HepG2 (cell line): Measurements from ENCODE around the gene ZBTB9. TPM values are rescaled to one million over a fixed set of nuclear protein-coding genes. Genes with fewer than 3 reads are reported as not detected.

ENCODE experiments used
- ATAC-seq: fragments of 200-7000 bp; cut with Tn5 transposase; 3 replicates; pipeline ENCODE4 v1.9.1; 2020; ENCODE audit warnings: mild to moderate bottlenecking, moderate library complexity
- BruUV-seq: library from RNA; stranded (reverse); fragments of 400-500 nt; replicated peaks from 2 replicates; lab custom pipeline; 2021; lab: Mats Ljungman, UMichigan
- CTCF ChIA-PET: fragments of 300-600 bp; formaldehyde crosslinking; extraction: SDS; loops from one replicate; lab custom pipeline; 2021; ENCODE audit warnings: low total read pairs, inconsistent platforms, low intra/inter-chr PET ratio; lab: Yijun Ruan, JAX
- POLR2A ChIA-PET: fragments of 350-600 bp; sonication (Branson Sonifier 250); formaldehyde crosslinking; loops from one replicate; lab custom pipeline; 2020; ENCODE audit warnings: antibody characterized with exemption, inconsistent platforms; lab: Yijun Ruan, JAX
- DNase-seq: peaks from one replicate; pipeline ENCODE4 v3.0.0-alpha.2; 2015; ENCODE audit warnings: low spot score
- FAIRE-seq: peaks from 3 replicates; lab custom pipeline; 2011; peaks lifted over from hg19 to GRCh38; lab: Jason Lieb, UNC
- H2AFZ ChIP-seq: one replicate; pipeline ENCODE4 v1.6.1; 2011; ENCODE audit warnings: low read length, inconsistent platforms
- H3K27ac ChIP-seq: fragments of 300-600 bp; 3 replicates; pipeline ENCODE4 v1.8.0; 2011; ENCODE audit warnings: mixed run types, mild to moderate bottlenecking, mixed read lengths, low read length, inconsistent platforms; ENCODE audit not compliant: insufficient read depth; ENCODE audit errors: extremely low read length
- H3K27me3 ChIP-seq, 2 experiments: fragments of 200-600 bp in 1 of 2; 2 replicates in 1 of 2; 3 replicates in 1 of 2; pipeline versions ENCODE4 v1.6.0 to v1.8.0; 2011; ENCODE audit warnings: low read length in 2 of 2, mild to moderate bottlenecking in 2 of 2, moderate library complexity in 2 of 2, inconsistent platforms in 1 of 2; ENCODE audit not compliant: insufficient read depth in 2 of 2, control insufficient read depth in 1 of 2
- H3K36me3 ChIP-seq, 2 experiments: fragments of 200-600 bp in 1 of 2; replicated peaks in 1 of 2; 2 replicates in 1 of 2; 3 replicates in 1 of 2; pipeline versions ENCODE4 v1.5.1 to v1.8.0; 2011; ENCODE audit warnings: low read length in 2 of 2, inconsistent platforms in 1 of 2; ENCODE audit not compliant: insufficient read depth in 2 of 2, control insufficient read depth in 1 of 2
- H3K4me1 ChIP-seq: 2 replicates; pipeline ENCODE4 v1.5.1; 2012; ENCODE audit warnings: low read length, inconsistent platforms; ENCODE audit not compliant: insufficient read depth
- H3K4me2 ChIP-seq: 2 replicates; pipeline ENCODE4 v1.6.0; 2011; ENCODE audit warnings: low read depth, low read length, inconsistent platforms
- H3K4me3 ChIP-seq, 3 experiments: fragments of 200-600 bp in 1 of 3; sonication (generic), shearing (Covaris generic) in 1 of 3; replicated peaks in 1 of 3; 2 replicates each; pipeline ENCODE4 v1.5.1; 2011 to 2016; ENCODE audit warnings: low read length in 3 of 3, inconsistent platforms in 2 of 3, low read depth in 2 of 3, mild to moderate bottlenecking in 2 of 3, control low read depth in 1 of 3, mixed read lengths in 1 of 3; ENCODE audit not compliant: insufficient read depth in 1 of 3
- H3K79me2 ChIP-seq: one replicate; pipeline ENCODE4 v1.6.1; 2011; ENCODE audit warnings: low read length, inconsistent platforms; ENCODE audit not compliant: insufficient read depth
- H3K9ac ChIP-seq: 2 replicates; pipeline ENCODE4 v1.6.0; 2011; ENCODE audit warnings: mild to moderate bottlenecking, low read depth, low read length, inconsistent platforms; ENCODE audit not compliant: insufficient read depth
- H3K9me3 ChIP-seq: 2 replicates; pipeline ENCODE4 v1.5.1; 2012; ENCODE audit warnings: mild to moderate bottlenecking, low read length
- H4K20me1 ChIP-seq: 2 replicates; pipeline ENCODE4 v1.6.0; 2011; ENCODE audit warnings: inconsistent platforms, mild to moderate bottlenecking, low read length, moderate library complexity; ENCODE audit not compliant: insufficient read depth
- ARID4A ChIP-seq: sonication (generic); formaldehyde crosslinking; IDR thresholded peaks from 2 replicates; pipeline ENCODE4 v1.5.0; 2020; ENCODE audit warnings: mild to moderate bottlenecking, missing genetic modification reagents, borderline replicate concordance
- CSRNP2 ChIP-seq: sonication (generic); formaldehyde crosslinking; conservative IDR thresholded peaks from 2 replicates; pipeline ENCODE4 v1.8.0; 2022; ENCODE audit warnings: low read depth, missing genetic modification reagents
- DNMT1 ChIP-seq: sonication (generic); formaldehyde crosslinking; IDR thresholded peaks from 2 replicates; pipeline ENCODE4 v1.5.1; 2020; ENCODE audit warnings: mild to moderate bottlenecking, missing genetic modification reagents
- JUND ChIP-seq: sonication (generic); formaldehyde crosslinking; IDR thresholded peaks from 2 replicates; pipeline ENCODE4 v1.8.0; 2022; ENCODE audit warnings: mild to moderate bottlenecking, missing genetic modification reagents
- MLLT10 ChIP-seq: sonication (generic); formaldehyde crosslinking; IDR thresholded peaks from 2 replicates; pipeline ENCODE4 v1.4.0; 2020; ENCODE audit warnings: missing genetic modification reagents
- NFE2 ChIP-seq: sonication (generic); formaldehyde crosslinking; IDR thresholded peaks from 2 replicates; pipeline ENCODE4 v1.4.0; 2020; ENCODE audit warnings: missing genetic modification reagents
- RBAK ChIP-seq: sonication (generic); formaldehyde crosslinking; IDR thresholded peaks from 2 replicates; pipeline ENCODE4 v1.5.1; 2020; ENCODE audit warnings: mild to moderate bottlenecking, missing genetic modification reagents
- SP4 ChIP-seq: sonication (generic); formaldehyde crosslinking; IDR thresholded peaks from 2 replicates; pipeline ENCODE4 v1.8.1; 2023; ENCODE audit warnings: mild to moderate bottlenecking, missing genetic modification reagents
- TAF1 ChIP-seq: sonication (generic); formaldehyde crosslinking; IDR thresholded peaks from 2 replicates; pipeline ENCODE4 v1.4.0; 2020; ENCODE audit warnings: missing genetic modification reagents
- TCF7 ChIP-seq: sonication (generic); IDR thresholded peaks from 2 replicates; pipeline ENCODE4 v1.6.1; 2016; ENCODE audit warnings: antibody characterized with exemption, low read depth
- THAP9 ChIP-seq: sonication (generic); formaldehyde crosslinking; IDR thresholded peaks from 2 replicates; pipeline ENCODE4; 2020; ENCODE audit warnings: missing genetic modification reagents, mild to moderate bottlenecking, borderline replicate concordance
- ZNF260 ChIP-seq: sonication (generic); formaldehyde crosslinking; IDR thresholded peaks from 2 replicates; pipeline ENCODE4 v1.4.0; 2020; ENCODE audit warnings: missing genetic modification reagents, low read depth, mild to moderate bottlenecking, borderline replicate concordance
- ZNF720 ChIP-seq: sonication (generic); formaldehyde crosslinking; IDR thresholded peaks from 2 replicates; pipeline ENCODE4 v1.4.0; 2020; ENCODE audit warnings: missing genetic modification reagents
- ZSCAN22 ChIP-seq: sonication (generic); formaldehyde crosslinking; IDR thresholded peaks from 2 replicates; pipeline ENCODE4 v1.4.0; 2020; ENCODE audit warnings: mild to moderate bottlenecking, missing genetic modification reagents
- ZSCAN30 ChIP-seq: sonication (generic); formaldehyde crosslinking; IDR thresholded peaks from 2 replicates; pipeline ENCODE4 v1.5.0; 2020; ENCODE audit warnings: mild to moderate bottlenecking, missing genetic modification reagents
- WGBS: methylation state at CpG from one replicate; pipeline ENCODE4 v1.1.6; 2017; ENCODE audit warnings: low lambda C conversion rate; 5-methylcytosine and 5-hydroxymethylcytosine counted together
- in situ Hi-C: cut with HindIII; loops from 2 replicates; pipeline ENCODE4 v1.10.0; 2017; ENCODE audit warnings: low pct_unique_long_range_greater_than_20kb; ENCODE audit not compliant: extremely low pct_ligation_motif_present
- intact Hi-C: fragments of 100-400 bp; cut with micrococcal nuclease; formaldehyde crosslinking; loops from one replicate; pipeline ENCODE4 v1.10.0; 2022; ENCODE audit not compliant: unreplicated experiment
- polyA plus RNA-seq, 8 experiments: library from polyadenylated mRNA; depleted of rRNA in 3 of 8; stranded (reverse) in 7 of 8; unstranded in 1 of 8; fragments of >200 nt; fragmentation: Illumina TruSeq in 4 of 8; extraction: Trizol in 4 of 8; gene quantifications; 2 replicates each; pipeline versions ENCODE4 v1.2.1 to v1.2.3, GENCODE V29; 2011 to 2016; ENCODE audit warnings: low read depth in 4 of 8, missing spikeins in 1 of 8, mixed read lengths in 1 of 8; ENCODE audit not compliant: insufficient read depth in 1 of 8
- total RNA-seq, 5 experiments: library from RNA; depleted of rRNA; stranded (reverse); fragments of >200 nt; fragmentation: Illumina TruSeq; extraction: Trizol; gene quantifications; 2 replicates each; pipeline ENCODE4 v1.2.3, GENCODE V29; 2016; ENCODE audit warnings: low read depth in 1 of 5

Gene ZBTB9
- total and polyA plus RNA-seq, 2 of the 13 experiments (the other 11 are each of a cell fraction or from before 2014, with no cell fraction given) = 5.3 to 9.2 TPM

DNA sequence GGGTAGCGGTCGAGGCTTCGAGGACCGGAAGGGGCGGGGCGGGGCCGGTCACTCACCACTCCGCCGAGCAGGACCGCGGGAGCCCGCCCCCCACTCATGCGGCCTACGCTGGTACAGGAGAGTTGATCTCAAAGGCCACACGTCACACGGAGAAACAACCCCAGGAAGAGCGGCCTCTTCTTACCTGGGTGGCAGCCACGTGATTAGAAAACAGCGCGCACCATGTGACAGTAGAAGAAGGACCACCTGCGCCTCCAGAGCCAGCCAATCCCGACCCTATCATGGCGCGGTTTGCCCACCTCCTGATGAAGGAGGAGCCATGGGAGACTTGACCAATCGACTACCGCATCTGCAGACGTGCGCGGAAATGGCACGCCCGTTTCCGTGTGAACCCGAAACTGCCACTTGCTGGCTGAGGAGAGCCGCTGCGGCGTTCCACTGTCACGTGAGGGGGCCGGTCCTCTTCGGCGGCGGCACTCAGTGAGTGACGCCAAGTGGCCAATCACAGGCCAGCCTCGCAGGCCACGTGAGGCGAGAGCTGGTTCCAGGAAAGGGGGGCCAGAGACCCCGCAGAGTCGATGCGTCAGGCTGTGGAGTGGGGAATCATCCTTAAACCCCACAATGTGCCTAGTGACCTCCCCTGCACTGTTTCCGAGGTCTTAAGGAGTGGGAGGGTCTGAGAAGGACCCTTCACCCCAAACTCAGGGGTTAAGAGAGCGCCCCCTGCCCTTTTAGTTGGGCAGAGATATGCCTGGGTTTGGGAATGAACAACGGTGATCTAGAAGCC is 36.3 kb upstream of the ZBTB9 start, which contains the start of gene CUTA:
Gene CUTA, minus strand, starts transcription at position 205 of the 787 bp plus-strand sequence. Its CDS starts 107 bp downstream, at position 98.
- CTCF ChIA-PET = no interaction called here
- WGBS = 3% methylated on average over 16 of the region's 51 CpGs
- H3K9me3 ChIP-seq = no peaks in the 10 kb centered on the region
- H3K27me3 ChIP-seq = peaks cover 2 to 21% of the 10 kb centered on the region in 2 experiments; a peak in 3 of 5 replicates
- H3K9ac ChIP-seq = peak within 1 kb of the TSS; percentile 85
- peak within 1 kb of the TSS; percentile 82 for H3K27ac ChIP-seq
- FAIRE-seq = peak; percentile 100
- in situ Hi-C loops (loop anchor here (10.0 to 25.0 kb wide), 2 partner anchors 131 to 213 kb away; partner anchors contain the start of genes B3GALT4, HSD17B8, PFDN6 and RGL2), intact Hi-C loops (loop anchor here (1.0 kb wide), 2 partner anchors 8 to 27 kb away; partner anchors contain the start of gene KIFC1)
- peak within 1 kb of the TSS; percentile 68 to 96 (median 82) for H3K4me3 ChIP-seq
- H3K4me2 ChIP-seq = peak within 1 kb of the TSS; percentile 97
- H3K36me3 ChIP-seq = peaks cover 16 to 22% of the 10 kb centered on the region in 2 experiments
- DNase-seq = peak; percentile 100
- no peaks in the 10 kb centered on the region for H4K20me1 ChIP-seq
- BruUV-seq = no TSS peak
- peak; percentile 94 for ATAC-seq
- H3K79me2 ChIP-seq = peaks cover 21% of the 10 kb centered on the region
- POLR2A ChIA-PET = interaction anchor here (0.8 to 2.8 kb wide), 17 partner anchors 8 to 446 kb away, joined by 3 to 23 read pairs (median 7); partner anchors contain the start of genes PFDN6, RPS18, VPS52 and WDR46
- no peak within 1 kb of the TSS for H2AFZ ChIP-seq
- peaks cover 42% of the 10 kb centered on the region for H3K4me1 ChIP-seq
- TF ChIP-seq CSRNP2 (CRISPR knock-in tag) (no peak), ZSCAN22 (CRISPR knock-in tag) (peak; percentile 77; the same call in 1 of the 2 replicates), THAP9 (CRISPR knock-in tag) (peak; percentile 79), DNMT1 (CRISPR knock-in tag) (no peak), SP4 (CRISPR knock-in tag) (peak; percentile 97), TAF1 (CRISPR knock-in tag) (peak; percentile 80; the same call in 1 of the 2 replicates), JUND (CRISPR knock-in tag) (peak; percentile 17; the same call in 1 of the 2 replicates), ZSCAN30 (CRISPR knock-in tag) (no peak), ARID4A (CRISPR knock-in tag) (peak; percentile 97; the same call in 1 of the 2 replicates), NFE2 (CRISPR knock-in tag) (no peak), TCF7 (peak; percentile 28; the same call in 1 of the 2 replicates), MLLT10 (CRISPR knock-in tag) (no peak), ZNF720 (CRISPR knock-in tag) (no peak), RBAK (no peak), ZNF260 (CRISPR knock-in tag) (no peak)
